GM19463 (cell line): ENCODE measurements around the gene TMEM95.
A peak's percentile ranks its signal among the peaks of the same experiment; 100 is the strongest.
"Not testable (repeated sequence)": the region's sequence is repeated elsewhere in the genome, so short reads cannot be mapped to it uniquely, and the experiment has no call there.

Source experiments
- ATAC-seq: cut with Tn5 transposase; IDR thresholded peaks from one replicate; pipeline ENCODE4 v1.9.1; 2021; ENCODE audit warnings: mild to moderate bottlenecking, moderate library complexity; ENCODE audit not compliant: unreplicated experiment

The TMEM95 gene

GRCh38 chr17:7346761-7347614 is 8.0 kb upstream of the TMEM95 start:
- ATAC-seq = no peak

DNA sequence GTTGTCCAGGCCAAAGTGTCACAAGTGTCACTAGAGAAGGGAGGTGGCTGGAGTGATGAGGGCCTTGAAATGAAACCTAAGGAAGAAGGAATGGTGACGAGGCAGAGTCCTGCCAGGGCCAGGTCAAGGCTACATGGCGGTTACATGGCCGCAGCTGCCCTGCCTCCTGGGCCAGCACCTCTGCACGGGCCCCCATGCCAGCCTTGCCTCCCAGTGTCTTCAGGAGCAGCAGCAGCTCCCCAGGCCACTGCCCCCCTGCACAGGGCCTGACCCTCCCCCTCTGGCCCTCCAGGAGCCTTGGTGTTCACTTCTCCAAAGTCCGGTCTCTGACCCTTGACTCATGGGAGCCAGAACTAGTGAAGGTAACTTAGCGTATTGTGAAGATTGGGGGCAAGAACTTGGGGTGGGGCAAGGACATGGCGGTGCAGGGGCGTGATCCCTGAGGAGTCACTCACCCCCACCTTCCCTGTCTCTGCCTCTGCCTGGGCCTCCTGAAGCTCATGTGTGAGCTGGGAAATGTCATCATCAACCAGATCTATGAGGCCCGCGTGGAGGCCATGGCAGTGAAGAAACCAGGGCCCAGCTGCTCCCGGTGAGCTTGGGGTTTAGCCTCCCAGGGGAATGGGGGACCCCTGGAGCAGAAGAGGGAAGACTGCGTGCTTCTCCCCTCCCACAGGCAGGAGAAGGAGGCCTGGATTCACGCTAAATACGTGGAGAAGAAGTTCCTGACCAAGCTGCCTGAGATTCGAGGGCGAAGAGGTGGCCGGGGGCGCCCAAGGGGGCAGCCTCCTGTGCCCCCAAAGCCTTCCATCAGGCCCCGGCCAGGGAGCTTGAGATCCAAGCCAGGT is 7.1 kb upstream of the TMEM95 start:
- ATAC-seq = no peak

DNA sequence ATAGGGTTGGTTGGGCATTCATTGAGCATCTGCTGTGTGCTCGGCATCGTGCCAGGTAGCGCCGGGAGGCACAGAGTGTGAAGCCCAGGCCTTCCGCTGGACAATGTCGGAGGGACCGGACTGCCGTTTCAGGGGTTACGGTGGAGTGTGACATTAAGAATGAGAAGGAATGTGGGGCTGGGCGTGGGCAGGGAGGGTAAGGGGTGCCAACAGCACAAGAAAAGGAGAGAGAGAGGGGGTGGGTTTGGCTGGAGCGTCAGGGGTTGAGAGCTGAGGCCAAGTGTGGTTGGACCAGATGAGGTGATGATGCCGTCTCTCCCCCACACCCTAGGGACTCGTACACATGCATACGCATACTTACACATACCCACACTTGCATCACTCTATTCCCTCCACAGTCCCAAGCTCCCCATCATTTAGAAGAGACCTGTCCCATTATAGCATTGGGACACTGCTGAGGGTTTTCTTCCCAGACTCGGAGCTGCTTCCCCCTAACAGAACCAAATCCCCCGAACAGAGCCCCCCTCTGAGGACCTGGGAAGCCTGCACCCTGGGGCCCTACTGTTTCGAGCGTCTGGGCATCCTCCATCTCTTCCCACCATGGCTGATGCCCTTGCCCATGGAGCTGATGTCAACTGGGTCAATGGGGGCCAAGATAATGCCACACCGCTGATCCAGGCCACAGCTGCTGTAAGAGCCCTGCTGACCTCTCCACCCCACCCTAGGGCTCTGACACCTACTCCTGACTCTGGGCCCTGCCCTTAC is 6.3 kb upstream of the TMEM95 start:
- no peak for ATAC-seq

DNA sequence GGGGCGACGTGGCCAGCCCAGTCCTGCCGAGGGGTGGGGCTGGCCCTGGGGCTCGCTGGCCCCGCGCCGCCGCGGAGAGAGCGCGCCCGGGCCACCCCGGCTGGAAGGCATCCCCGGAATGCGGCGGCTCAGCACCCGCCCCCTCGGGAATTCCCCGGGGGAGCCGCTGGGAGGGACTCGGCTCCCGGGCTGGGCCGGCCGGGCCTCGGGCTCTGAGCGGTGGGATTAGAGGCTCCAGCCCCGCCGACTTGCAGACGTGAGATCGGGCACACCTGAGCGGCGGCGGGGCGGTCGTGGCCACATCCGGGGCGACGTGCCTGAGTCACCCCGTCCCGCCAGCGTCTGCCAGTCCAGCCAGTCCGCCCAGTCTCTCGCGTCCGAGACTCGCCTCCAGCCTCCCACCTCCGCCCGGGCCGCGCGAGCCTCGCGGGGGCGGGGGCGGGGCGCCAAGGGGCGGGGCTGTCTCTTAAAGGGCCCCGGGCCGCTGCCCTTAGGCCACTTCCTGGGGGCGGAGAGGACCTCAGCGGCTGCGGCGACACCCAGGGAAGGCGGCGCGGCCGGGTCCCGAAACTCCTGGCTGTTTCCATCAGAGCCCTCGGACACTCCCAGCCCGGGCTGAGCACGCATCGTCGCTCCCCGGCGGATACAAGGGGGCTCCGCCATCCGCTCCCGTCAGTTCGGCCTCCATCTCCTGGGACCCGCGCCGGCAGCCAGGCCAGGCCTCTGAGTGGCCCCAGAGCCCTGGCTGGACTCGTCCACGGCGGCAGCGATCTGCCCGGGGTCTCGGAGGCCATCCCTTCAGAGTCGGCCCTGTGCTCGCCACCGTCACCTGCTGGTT is 3.1 kb upstream of the TMEM95 start, which contains the start of gene KCTD11:
KCTD11 (plus strand) TSS at position 498 of the 838 bp plus-strand sequence.
- ATAC-seq = peak; percentile 68

GRCh38 chr17:7352503-7352889 is 2.5 kb upstream of the TMEM95 start:
- ATAC-seq = no peak

DNA sequence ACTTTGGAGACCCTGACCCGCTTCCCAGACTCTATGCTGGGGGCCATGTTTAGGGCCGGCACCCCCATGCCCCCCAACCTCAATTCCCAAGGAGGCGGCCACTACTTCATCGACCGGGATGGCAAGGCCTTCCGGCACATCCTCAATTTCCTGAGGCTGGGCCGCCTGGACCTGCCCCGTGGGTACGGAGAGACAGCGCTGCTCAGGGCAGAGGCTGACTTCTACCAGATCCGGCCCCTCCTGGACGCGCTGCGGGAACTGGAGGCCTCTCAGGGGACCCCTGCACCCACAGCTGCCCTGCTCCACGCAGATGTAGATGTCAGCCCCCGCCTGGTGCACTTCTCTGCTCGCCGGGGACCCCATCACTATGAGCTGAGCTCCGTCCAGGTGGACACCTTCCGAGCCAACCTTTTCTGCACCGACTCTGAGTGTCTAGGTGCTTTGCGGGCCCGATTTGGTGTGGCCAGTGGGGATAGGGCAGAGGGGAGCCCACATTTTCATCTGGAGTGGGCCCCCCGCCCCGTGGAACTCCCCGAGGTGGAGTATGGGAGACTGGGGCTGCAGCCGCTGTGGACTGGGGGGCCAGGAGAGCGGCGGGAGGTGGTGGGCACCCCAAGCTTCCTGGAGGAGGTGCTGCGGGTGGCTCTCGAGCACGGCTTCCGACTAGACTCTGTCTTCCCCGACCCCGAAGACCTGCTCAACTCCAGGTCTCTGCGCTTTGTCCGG is 1.9 kb upstream of the TMEM95 start:
- no peak for ATAC-seq

GRCh38 chr17:7354262-7354843 is 603 bp upstream of the TMEM95 start:
- no peak for ATAC-seq

DNA sequence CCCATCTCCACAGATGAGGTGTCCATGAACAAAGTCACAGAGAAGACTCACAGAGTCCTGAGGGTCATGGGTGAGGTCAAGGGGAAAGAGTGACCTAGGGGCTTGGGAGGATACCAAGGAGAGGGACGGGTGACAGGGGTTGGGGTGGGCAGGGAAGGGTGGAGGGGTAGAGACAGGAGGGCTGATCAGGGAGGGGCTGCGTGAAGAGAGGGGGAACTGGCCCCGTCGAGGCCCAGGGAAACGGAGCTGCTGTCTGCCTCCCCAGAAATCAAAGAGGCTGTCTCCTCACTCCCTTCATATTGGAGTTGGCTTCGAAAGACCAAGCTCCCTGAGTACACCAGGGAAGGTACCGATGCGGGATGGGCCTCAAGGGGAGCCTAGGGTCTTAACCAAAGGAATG is 617 bp downstream of the TMEM95 start:
- ATAC-seq = no peak

DNA sequence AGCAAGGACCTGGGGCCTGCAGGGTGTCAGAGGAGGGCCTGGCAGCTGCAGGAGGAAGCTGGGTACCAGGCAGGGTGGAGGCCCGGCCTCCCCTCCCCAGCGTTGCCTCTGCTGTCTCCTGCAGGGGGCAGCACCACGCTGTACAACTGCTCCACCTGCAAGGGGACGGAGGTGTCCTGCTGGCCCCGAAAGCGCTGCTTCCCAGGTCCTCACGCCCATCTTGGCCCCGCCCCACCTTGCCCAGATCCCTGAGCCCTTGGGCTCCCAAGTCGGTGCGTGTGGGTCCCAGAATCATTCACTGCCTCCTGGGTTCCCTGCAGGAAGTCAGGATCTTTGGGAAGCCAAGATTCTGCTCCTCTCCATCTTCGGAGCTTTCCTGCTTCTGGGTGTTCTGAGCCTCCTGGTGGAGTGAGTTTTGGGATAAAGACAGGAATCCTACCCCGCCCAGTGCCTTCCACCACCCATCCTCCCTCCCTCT is 1.2 kb downstream of the TMEM95 start:
- no peak for ATAC-seq

GRCh38 chr17:7356756-7357155 is 1.8 kb downstream of the TMEM95 start:
- no peak for ATAC-seq

DNA sequence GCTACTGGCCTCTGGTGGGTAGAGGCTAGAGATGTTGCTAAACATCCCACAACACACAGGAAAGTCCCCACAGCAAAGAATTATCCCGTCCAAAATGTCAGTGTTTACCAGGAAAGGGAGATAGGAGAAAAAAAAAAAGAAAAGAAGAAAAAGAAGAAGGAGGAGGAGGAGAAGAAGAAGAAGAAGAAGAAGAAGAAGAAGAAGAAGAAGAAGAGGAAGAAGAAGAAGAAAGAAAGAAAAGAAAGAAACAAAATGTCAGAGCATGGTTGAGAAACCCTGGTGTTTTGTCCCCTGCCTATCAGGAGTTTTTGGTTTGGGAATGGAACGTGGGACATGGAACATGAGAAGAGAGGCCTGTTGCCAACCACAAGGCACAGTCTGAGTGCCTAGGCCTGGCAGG is 2.4 kb downstream of the TMEM95 start:
- no peak for ATAC-seq

DNA sequence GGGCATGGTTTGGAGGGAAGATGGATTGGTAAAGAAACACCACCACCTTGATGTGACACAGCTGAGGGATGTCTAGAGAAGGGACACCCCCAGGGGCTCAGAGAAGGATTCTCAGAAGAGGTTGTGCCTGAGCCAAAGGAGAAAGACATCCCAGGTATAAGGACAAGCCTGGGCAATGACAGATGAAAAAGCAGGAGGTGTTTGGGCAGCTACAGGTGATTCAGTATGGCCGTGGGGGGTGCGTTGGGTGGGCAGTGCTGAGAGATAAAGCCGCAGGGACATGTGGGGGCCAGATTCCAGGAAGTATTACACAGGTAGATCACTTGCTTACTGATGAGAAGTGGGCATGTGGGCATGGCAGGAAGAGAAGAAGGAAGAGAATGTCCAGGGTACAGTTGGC is 7.0 kb downstream of the TMEM95 start:
- no peak for ATAC-seq

GRCh38 chr17:7363311-7363710 is 8.4 kb downstream of the TMEM95 start:
- ATAC-seq = no peak

- not testable (repeated sequence) for ATAC-seq
Observed at GRCh38 chr17:7365963-7366362, 11.0 kb downstream of the TMEM95 start.

DNA sequence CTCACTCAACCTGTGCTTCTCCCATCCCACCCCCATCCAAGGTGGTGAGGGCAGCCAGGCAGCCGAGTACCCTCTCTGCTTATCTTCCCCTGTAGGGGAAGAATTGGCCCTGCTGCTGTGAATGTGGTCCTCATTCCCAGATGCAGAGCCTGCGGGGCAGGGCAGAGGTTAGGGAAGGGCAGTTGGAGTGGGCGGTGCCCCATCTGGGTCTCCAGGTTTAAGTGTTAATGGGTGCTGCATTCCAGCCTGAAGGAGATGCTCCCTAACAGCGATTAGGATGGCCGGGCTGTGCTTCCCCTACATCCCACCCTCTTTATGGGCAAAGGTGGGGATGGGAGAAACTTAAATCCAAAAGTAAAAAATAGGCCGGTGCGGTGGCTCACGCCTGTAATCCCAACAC is 12.1 kb downstream of the TMEM95 start:
- ATAC-seq = no peak

- ATAC-seq = no peak
Observed at GRCh38 chr17:7367918-7368598, 13.1 kb downstream of the TMEM95 start.

DNA sequence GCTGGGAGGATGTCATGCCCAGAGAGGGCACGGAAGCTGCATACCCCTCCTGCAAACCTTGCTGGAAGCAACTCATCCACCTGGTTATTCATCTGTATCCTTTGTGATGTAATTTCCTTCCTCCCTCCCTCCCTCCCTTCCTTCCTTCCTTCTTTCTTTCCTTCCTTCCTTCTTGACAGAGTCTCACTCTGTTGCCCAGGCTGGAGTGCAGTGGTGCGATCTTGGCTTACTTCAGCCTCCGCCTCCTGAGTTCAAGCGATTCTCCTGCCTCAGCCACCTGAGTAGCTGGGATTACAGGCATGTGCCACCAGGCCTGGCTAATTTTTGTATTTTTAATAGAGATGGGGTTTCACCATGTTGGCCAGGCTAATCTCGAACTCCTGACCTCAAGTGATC is 13.6 kb downstream of the TMEM95 start:
- not testable (repeated sequence) for ATAC-seq

- no peak for ATAC-seq
Observed at GRCh38 chr17:7369825-7370224, 14.9 kb downstream of the TMEM95 start.

DNA sequence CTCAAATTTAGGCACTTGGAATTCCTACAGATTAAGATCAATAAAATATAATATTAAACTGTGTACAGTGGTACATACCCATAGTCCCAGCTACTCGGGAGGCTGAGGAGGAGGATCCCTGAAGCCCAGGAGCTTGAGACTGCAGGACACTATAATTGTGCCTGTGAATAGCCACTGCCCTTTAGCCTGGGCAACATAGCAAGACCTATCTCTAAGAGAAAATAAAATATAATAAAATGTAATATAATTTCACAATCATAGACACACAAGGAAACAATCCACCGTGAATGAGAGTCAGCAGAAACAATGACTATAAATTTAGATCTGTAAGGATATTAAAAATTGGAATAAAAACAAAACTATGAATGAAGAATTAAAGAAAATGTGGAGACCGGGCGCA is 15.9 kb downstream of the TMEM95 start:
- no peak for ATAC-seq
